HG02884 (cell line): ENCODE data around the gene CCDC9.
"Not testable (repeated sequence)": the region's sequence is repeated elsewhere in the genome, so short reads cannot be mapped to it uniquely, and the experiment has no call there.

Experiments
- ATAC-seq: cut with Tn5 transposase; IDR thresholded peaks from one replicate; pipeline ENCODE4 v1.9.1; 2021; ENCODE audit warnings: mild to moderate bottlenecking, moderate library complexity; ENCODE audit not compliant: unreplicated experiment

Gene CCDC9

DNA sequence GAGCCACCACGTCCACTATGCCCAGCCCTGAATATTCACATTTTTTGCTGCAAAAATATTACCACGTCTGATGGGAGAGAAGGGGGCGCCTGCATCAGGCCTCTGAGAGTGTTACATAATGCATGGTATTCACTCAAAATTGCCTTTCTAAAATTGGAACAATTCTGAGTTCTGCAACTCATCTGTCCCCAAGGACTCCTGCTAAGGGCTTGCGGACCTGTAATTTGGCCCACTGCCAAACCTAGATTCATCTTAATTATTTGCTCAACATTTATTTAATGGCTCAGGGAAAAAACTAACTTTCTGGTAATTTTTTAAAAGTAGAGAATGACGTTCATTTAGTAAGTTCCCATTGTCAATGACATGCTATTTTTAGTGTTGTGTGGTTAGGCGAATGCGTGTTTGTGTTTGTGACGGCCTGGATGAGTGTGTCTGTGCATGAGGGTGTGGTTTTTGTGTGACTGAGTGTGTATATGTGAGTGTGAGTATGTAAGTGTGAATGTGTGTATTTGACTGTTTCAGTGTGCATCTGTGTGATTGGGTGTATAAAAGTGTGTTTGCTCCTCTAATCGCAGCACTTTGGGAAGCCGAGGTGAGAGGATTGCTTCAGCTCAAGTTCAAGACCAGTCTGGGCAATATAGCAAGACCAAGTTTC, 27.2 kb downstream of the CCDC9 start:
- ATAC-seq = no peak

GRCh38 chr19:47284324-47284899, 28.1 kb downstream of the CCDC9 start:
- no peak for ATAC-seq

DNA sequence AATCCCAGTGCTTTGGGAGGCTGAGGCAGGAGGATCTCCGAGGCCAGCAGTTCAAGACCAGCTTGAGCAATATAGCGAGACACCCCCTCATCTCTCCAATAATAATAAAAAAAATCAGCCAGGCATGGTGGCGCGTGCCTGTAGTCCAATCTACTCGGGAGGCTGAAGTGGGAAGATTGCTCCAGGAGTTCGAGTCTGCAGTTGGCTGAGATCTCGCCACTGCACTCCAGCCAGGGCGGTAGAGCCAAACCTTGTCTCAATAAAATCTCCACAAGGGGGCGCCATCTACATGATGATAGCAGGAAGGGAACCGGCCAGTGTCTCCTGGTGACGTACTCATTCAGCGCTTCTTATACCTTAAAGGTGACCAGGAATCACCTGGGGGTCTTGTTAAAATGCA, 39.7 kb downstream of the CCDC9 start:
- ATAC-seq = no peak

DNA sequence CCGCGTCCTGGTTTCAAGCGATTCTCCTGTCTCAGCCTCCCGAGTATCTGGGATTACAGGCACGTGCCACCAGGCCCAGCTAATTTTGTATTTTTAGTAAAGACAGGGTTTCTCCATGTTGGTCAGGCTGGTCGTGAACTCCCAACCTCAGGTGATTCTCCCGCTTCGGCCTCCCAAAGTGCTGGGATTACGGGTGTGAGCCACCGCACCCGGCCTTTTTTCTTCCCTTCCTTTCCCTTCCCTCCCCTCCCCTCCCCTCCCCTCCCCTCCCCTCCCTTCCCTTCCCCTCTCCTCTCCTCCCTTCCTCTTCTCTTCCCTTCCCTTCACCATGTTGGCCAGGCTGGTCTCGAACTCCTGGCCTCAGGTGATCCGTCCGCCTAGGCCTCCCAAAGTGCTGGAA, 44.5 kb downstream of the CCDC9 start:
- not testable (repeated sequence) for ATAC-seq

- no peak for ATAC-seq
Observed at GRCh38 chr19:47302249-47302648, 45.9 kb downstream of the CCDC9 start.

DNA sequence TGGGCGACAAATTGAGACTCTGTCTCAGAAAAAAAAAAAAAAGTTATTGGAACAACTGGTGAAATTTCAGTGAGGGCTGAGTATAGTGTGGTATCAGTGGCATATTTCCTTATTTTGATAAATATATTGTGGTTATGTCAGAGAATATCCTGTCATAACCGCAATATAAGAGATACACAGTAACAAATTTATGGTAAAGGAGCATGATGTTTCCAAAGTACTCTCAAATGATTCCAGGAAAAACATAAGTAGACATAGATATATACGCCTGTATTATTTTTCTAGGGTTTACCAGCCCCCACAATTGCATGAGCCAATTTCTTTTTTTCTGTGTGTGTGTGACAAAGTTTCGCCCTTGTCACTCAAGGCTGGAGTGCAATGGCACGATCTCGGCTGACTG, 47.6 kb downstream of the CCDC9 start:
- ATAC-seq = no peak

DNA sequence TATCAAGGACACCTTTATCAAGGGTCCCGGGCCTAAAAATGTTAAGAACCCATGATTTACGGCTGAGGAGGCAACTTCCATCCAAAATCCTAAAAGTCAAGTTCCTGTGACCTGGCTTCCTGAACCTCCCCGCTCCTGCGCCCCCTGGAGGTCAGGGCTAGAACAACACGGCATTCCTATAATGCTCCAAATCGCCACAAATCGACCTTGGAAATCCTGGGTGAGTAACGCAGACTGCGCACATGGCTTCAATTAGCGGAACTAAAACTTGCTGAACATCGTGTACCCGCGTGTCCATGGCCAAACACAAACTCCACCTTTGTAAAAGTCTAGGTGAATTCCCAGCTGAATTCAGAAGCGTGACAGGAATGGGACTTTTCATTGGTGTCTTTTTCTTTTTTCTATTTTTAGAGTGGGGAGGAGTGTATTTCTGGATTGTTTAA, 49.0 kb downstream of the CCDC9 start:
- ATAC-seq = no peak

DNA sequence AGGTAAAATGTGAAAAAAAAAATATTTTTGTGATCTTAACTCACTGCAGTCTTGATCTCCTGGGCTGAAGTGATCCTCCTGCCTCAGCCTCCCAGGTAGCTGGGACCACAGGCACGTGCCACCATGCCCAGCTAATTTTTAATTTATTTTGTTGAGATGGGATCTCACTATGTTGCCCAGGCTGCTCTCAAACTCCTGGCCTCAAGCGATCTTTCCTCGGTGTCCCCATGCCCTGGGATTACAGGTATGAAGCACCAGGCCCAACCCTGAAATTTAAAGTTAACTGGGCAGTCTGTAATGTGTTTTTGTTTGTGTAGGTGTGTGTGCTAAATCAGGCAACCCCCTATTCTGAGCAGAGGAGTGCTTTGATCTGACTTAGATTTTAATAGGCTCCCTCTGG, 50.0 kb downstream of the CCDC9 start:
- ATAC-seq = no peak

- ATAC-seq = no peak
Observed at GRCh38 chr19:47309038-47309437, 52.7 kb downstream of the CCDC9 start.

DNA sequence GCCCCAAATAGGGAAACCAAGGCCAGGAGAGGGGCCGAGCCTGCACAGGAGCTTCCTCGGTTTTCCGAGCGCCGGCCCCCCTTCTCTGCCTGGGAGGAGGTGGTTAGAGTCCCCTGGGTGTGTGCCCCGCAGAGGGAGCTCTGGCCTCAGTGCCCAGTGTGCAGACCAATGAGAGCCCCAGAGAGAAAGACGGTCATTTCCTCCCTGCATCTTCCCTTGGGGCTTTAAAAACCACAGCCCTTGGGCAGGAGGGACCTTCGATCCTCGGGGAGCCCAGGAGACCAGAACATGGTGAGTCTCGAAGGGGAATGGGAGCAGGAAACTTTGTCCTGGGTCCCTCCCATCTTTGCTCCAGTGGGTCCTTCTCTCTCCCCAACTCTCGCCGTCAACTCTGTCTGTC, 53.3 kb downstream of the CCDC9 start, which contains the start of gene C5AR1:
C5AR1 (plus strand) TSS at position 254 of the 400 bp plus-strand sequence; CDS start at position 289, 35 bp downstream.
- ATAC-seq = no peak

GRCh38 chr19:47310323-47310722, 54.0 kb downstream of the CCDC9 start:
- ATAC-seq = no peak

DNA sequence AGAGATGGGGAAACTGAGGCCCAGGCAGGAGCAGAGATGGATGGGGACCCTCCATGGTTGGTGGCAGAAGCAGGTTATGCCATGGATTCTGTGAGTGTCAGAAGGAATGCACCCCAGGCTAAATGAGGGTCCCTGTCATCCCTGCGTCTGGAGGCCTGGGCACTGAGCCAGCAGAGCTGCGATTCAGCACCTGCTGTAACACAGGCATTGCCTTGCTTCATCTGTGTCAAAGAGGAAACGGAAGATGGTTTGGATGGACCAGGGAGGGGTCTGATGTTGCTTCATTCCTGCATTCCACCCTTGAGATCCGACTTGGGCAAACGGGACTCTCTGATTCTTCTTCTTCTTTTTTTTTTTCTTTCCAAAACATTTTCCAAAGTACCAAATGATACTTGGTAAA, 54.5 kb downstream of the CCDC9 start:
- ATAC-seq = no peak

GRCh38 chr19:47312366-47313006, 56.2 kb downstream of the CCDC9 start:
- no peak for ATAC-seq

DNA sequence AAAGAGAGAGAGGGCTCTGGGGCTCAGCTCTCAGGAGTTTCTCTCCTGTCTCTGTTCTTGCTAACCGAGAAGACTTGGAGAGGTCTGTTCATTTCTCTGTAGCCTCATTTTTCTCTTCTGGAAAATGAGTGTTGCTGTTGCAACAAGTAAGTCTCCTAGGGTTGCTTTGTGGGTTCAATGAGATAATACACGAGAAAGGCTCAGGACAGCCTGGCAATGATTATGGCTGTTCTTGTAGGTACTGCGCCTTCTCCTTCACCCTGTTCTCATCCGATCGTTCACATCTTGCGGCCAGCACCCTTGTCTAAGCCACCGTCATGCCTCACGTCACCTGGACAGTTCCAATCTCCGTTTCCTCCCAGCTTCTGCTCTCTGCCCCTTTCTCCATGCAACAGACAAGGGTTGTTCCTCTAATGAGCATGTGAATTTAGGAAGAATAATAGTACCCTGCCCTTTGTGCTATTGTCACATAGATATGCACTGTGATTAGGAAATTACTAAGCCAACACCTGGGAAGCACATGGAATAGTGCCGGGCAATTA, 57.5 kb downstream of the CCDC9 start:
- no peak for ATAC-seq

DNA sequence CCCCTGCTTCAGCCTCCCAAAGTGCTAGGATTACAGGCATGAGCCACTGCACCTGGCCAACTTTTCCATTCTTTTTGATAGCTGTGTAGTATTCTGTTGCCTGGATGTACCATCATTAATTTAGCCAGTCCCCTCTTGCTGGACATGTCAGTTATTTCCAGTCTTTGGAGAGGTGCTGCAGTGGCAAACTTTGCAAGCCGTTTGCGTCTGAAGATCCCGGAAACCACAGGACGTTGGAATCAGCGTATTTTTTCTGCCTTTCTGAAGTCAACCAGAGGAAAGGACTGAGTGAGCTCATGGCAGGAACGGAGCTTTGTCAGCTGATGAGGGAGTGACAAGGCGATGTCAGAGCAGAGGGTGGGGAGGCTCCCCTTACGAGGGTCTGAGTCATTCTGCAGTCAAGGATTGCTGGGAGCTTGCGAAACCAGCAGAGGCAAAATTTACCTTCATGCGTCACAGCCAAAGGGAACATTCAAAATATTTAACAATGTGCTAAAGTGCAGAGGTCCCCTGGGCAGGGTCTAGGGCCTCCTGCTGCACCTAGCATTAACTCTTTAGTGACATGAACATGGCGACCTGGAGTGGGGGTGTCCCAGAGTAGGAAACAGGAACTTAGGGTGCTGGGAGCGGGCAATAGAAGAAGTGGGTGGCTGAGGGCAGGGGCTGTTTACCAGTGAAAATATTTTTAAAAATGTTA, 58.9 kb downstream of the CCDC9 start:
- no peak for ATAC-seq

DNA sequence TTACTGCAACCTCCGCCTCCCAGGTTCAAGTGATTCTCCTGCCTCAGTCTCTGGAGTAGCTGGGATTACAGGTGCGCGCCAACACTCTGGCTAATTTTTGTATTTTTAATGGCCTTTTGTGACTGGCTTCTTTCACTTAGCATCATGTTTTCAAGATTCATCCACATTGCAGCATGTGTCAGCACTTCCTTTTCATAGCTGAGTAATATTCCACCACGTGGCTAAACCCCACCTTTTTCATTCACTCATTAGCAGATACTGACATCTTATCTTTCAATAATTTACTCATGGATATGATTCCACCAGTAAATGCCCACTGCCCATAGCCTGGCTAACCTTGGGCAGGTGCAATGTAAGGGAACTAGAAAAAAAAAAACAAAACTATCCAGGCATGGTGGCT, 60.2 kb downstream of the CCDC9 start:
- no peak for ATAC-seq

DNA sequence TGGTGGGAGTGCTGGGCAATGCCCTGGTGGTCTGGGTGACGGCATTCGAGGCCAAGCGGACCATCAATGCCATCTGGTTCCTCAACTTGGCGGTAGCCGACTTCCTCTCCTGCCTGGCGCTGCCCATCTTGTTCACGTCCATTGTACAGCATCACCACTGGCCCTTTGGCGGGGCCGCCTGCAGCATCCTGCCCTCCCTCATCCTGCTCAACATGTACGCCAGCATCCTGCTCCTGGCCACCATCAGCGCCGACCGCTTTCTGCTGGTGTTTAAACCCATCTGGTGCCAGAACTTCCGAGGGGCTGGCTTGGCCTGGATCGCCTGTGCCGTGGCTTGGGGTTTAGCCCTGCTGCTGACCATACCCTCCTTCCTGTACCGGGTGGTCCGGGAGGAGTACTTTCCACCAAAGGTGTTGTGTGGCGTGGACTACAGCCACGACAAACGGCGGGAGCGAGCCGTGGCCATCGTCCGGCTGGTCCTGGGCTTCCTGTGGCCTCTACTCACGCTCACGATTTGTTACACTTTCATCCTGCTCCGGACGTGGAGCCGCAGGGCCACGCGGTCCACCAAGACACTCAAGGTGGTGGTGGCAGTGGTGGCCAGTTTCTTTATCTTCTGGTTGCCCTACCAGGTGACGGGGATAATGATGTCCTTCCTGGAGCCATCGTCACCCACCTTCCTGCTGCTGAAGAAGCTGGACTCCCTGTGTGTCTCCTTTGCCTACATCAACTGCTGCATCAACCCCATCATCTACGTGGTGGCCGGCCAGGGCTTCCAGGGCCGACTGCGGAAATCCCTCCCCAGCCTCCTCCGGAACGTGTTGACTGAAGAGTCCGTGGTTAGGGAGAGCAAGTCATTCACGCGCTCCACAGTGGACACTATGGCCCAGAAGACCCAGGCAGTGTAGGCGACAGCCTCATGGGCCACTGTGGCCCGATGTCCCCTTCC, 63.9 kb downstream of the CCDC9 start:
- ATAC-seq = no peak
